Brain microvascular endothelial cell (primary cell): ENCODE measurements around the gene IMMP2L.
"Not testable (repeated sequence)": the region's sequence is repeated elsewhere in the genome, so short reads cannot be mapped to it uniquely, and the experiment has no call there.

ENCODE experiments used
- DNase-seq: peaks from one replicate; pipeline ENCODE4 v3.0.0-alpha.2; 2020
- H3K27ac ChIP-seq: fragments of 250-450 bp; sonication (Bioruptor Pico); 2 replicates; pipeline ENCODE4 v1.5.1; 2020; ENCODE audit warnings: mild to moderate bottlenecking, moderate library complexity
- H3K27me3 ChIP-seq: fragments of 250-450 bp; sonication (Bioruptor Pico); replicated peaks from 2 replicates; pipeline ENCODE4 v1.5.1; 2020; ENCODE audit warnings: mild to moderate bottlenecking
- H3K36me3 ChIP-seq: fragments of 250-450 bp; sonication (Bioruptor Pico); replicated peaks from 2 replicates; pipeline ENCODE4 v1.5.1; 2020; ENCODE audit warnings: mild to moderate bottlenecking
- H3K4me3 ChIP-seq: 2 replicates; pipeline ENCODE4 v1.5.1; 2011; ENCODE audit warnings: low read depth, mild to moderate bottlenecking, control low read depth, low read length, moderate library complexity
- CTCF ChIP-seq: IDR thresholded peaks from 2 replicates; pipeline ENCODE4 v1.5.1; 2011; ENCODE audit warnings: low read depth, mild to moderate bottlenecking, moderate library complexity, low read length, control low read depth, inconsistent platforms; ENCODE audit errors: missing control alignments
- in situ Hi-C: cut with HindIII; loops from 2 replicates; pipeline ENCODE4 v1.10.0; 2017; ENCODE audit warnings: low sequenced_read_pairs, low pct_ligation_motif_present

The IMMP2L gene

GRCh38 chr7:111324228-111324627, 238.1 kb downstream of the IMMP2L start:
- no peaks in the 10 kb centered on the region for H3K36me3 ChIP-seq
- H3K27me3 ChIP-seq = no peaks in the 10 kb centered on the region
- H3K27ac ChIP-seq = no peak overlapping the region
- in situ Hi-C loops = no loop called here
- TF ChIP-seq CTCF = no peak
- no peak for DNase-seq
- H3K4me3 ChIP-seq = no peak overlapping the region

- in situ Hi-C loops, H3K27me3 ChIP-seq, H3K27ac ChIP-seq, DNase-seq, H3K4me3 ChIP-seq, H3K36me3 ChIP-seq: not testable (repeated sequence)
Observed at GRCh38 chr7:111323670-111324069, 238.6 kb downstream of the IMMP2L start.

- no peak for TF ChIP-seq CTCF
- H3K27ac ChIP-seq = no peak overlapping the region
- no peak for DNase-seq
- H3K27me3 ChIP-seq = no peaks in the 10 kb centered on the region
- in situ Hi-C loops = no loop called here
- H3K36me3 ChIP-seq = no peaks in the 10 kb centered on the region
- no peak overlapping the region for H3K4me3 ChIP-seq
Observed at GRCh38 chr7:111320133-111320532, 242.2 kb downstream of the IMMP2L start.

GRCh38 chr7:111312966-111313365, 249.3 kb downstream of the IMMP2L start:
- H3K27ac ChIP-seq = no peak overlapping the region
- TF ChIP-seq CTCF = peak; percentile 20
- peak; percentile 14 for DNase-seq

GRCh38 chr7:111308691-111309090, 253.6 kb downstream of the IMMP2L start:
- Histone ChIP-seq H3K27ac (no peak overlapping the region), H3K36me3 (no peaks in the 10 kb centered on the region), H3K4me3 (no peak overlapping the region), H3K27me3 (no peaks in the 10 kb centered on the region)
- in situ Hi-C loops = no loop called here
- no peak for TF ChIP-seq CTCF
- no peak for DNase-seq

More at GRCh38 chr7:111312966-111313365, 249.3 kb downstream of the IMMP2L start:
- in situ Hi-C loops = no loop called here
- no peaks in the 10 kb centered on the region for H3K36me3 ChIP-seq
- H3K4me3 ChIP-seq = no peak overlapping the region
- no peaks in the 10 kb centered on the region for H3K27me3 ChIP-seq

- DNase-seq = no peak
- no peak overlapping the region for H3K4me3 ChIP-seq
- H3K36me3 ChIP-seq = no peaks in the 10 kb centered on the region
- H3K27ac ChIP-seq = no peak overlapping the region
- no peak for TF ChIP-seq CTCF
- H3K27me3 ChIP-seq = no peaks in the 10 kb centered on the region
- in situ Hi-C loops = no loop called here
Observed at GRCh38 chr7:111301891-111302290, 260.4 kb downstream of the IMMP2L start.

GRCh38 chr7:111294494-111294893, 267.8 kb downstream of the IMMP2L start:
- Histone ChIP-seq H3K27ac (no peak overlapping the region), H3K36me3 (no peaks in the 10 kb centered on the region), H3K27me3 (no peaks in the 10 kb centered on the region), H3K4me3 (no peak overlapping the region)
- in situ Hi-C loops = no loop called here
- no peak for TF ChIP-seq CTCF
- no peak for DNase-seq
